HG02852 (cell line): ENCODE results near the gene ATPAF1.
"Not testable (repeated sequence)": the region's sequence is repeated elsewhere in the genome, so short reads cannot be mapped to it uniquely, and the experiment has no call there.

Source experiments
- ATAC-seq: cut with Tn5 transposase; IDR thresholded peaks from one replicate; pipeline ENCODE4 v1.9.1; 2021; ENCODE audit warnings: mild to moderate bottlenecking, moderate library complexity; ENCODE audit not compliant: unreplicated experiment

The ATPAF1 gene

GRCh38 chr1:46651152-46651551 is 17.0 kb downstream of the ATPAF1 start:
- not testable (repeated sequence) for ATAC-seq

- no peak for ATAC-seq
Observed at GRCh38 chr1:46650491-46650890, 17.7 kb downstream of the ATPAF1 start.

GRCh38 chr1:46649764-46650163 is 18.4 kb downstream of the ATPAF1 start:
- ATAC-seq = no peak

- no peak for ATAC-seq
Observed at GRCh38 chr1:46647611-46648010, 20.6 kb downstream of the ATPAF1 start.

GRCh38 chr1:46646844-46647243 is 21.3 kb downstream of the ATPAF1 start:
- no peak for ATAC-seq

GRCh38 chr1:46646331-46646730 is 21.8 kb downstream of the ATPAF1 start:
- ATAC-seq = no peak

GRCh38 chr1:46645815-46646214 is 22.3 kb downstream of the ATPAF1 start:
- no peak for ATAC-seq

GRCh38 chr1:46643368-46643775 is 24.8 kb downstream of the ATPAF1 start:
- ATAC-seq = no peak

GRCh38 chr1:46642115-46642680 is 26.0 kb downstream of the ATPAF1 start:
- no peak for ATAC-seq

- ATAC-seq = no peak
Observed at GRCh38 chr1:46639547-46639946, 28.6 kb downstream of the ATPAF1 start.

- no peak for ATAC-seq
Observed at GRCh38 chr1:46638921-46639320, 29.2 kb downstream of the ATPAF1 start.

- no peak for ATAC-seq
Observed at GRCh38 chr1:46637444-46638083, 30.6 kb downstream of the ATPAF1 start.

- ATAC-seq = no peak
Observed at GRCh38 chr1:46635205-46635604, 33.0 kb downstream of the ATPAF1 start.

- no peak for ATAC-seq
Observed at GRCh38 chr1:46630719-46631118, 37.4 kb downstream of the ATPAF1 start.

GRCh38 chr1:46623743-46624644 is 44.2 kb downstream of the ATPAF1 start:
- ATAC-seq = no peak

- ATAC-seq = no peak
Observed at GRCh38 chr1:46622344-46622743, 45.8 kb downstream of the ATPAF1 start.

GRCh38 chr1:46621930-46622329 is 46.2 kb downstream of the ATPAF1 start:
- no peak for ATAC-seq

- no peak for ATAC-seq
Observed at GRCh38 chr1:46619656-46620258, 48.4 kb downstream of the ATPAF1 start.

- no peak for ATAC-seq
Observed at GRCh38 chr1:46618754-46619415, 49.3 kb downstream of the ATPAF1 start.

GRCh38 chr1:46617833-46618232 is 50.3 kb downstream of the ATPAF1 start:
- no peak for ATAC-seq
